GM23338 (cell line): Measurements from ENCODE around the gene U2SURP. TPM values are rescaled to one million over a fixed set of nuclear protein-coding genes. Genes with fewer than 3 reads are reported as not detected.

Source experiments
- ATAC-seq: fragments of 200-7000 bp; cut with Tn5 transposase; 3 replicates; pipeline ENCODE4 v1.9.1; 2020
- DNase-seq: peaks from one replicate; pipeline ENCODE4 v3.0.0-alpha.2; 2015; ENCODE audit warnings: low spot score
- H2AFZ ChIP-seq: fragments of 200-600 bp; sonication (generic); 2 replicates; pipeline ENCODE4 v1.8.0; 2016; ENCODE audit warnings: antibody characterized with exemption, mild to moderate bottlenecking, moderate library complexity
- H3F3A ChIP-seq: fragments of 200-600 bp; sonication (generic); replicated peaks from 2 replicates; pipeline ENCODE4 v1.8.0; 2017; ENCODE audit warnings: antibody characterized with exemption, mixed run types, low read depth
- H3K27ac ChIP-seq: fragments of 200-600 bp; sonication (generic); 2 replicates; pipeline ENCODE4 v1.6.1; 2016; ENCODE audit warnings: low read depth
- H3K27me3 ChIP-seq: fragments of 200-600 bp; sonication (generic); 2 replicates; pipeline ENCODE4 v1.8.0; 2016; ENCODE audit warnings: mild to moderate bottlenecking, mixed run types, moderate library complexity; ENCODE audit not compliant: insufficient read depth
- H3K36me3 ChIP-seq: fragments of 200-600 bp; sonication (generic); 2 replicates; pipeline ENCODE4 v1.8.0; 2016; ENCODE audit warnings: mild to moderate bottlenecking; ENCODE audit not compliant: insufficient read depth
- H3K4me1 ChIP-seq: fragments of 200-600 bp; sonication (generic); 2 replicates; pipeline ENCODE4 v1.8.0; 2016; ENCODE audit warnings: mild to moderate bottlenecking, moderate library complexity; ENCODE audit not compliant: insufficient read depth
- H3K4me2 ChIP-seq: fragments of 200-600 bp; sonication (generic); 2 replicates; pipeline ENCODE4 v1.7.1; 2017; ENCODE audit warnings: mixed run types
- H3K4me3 ChIP-seq: fragments of 200-600 bp; sonication (generic); 2 replicates; pipeline ENCODE4 v1.6.1; 2016; ENCODE audit warnings: mixed run types
- H3K79me2 ChIP-seq: fragments of 200-600 bp; sonication (generic); replicated peaks from 2 replicates; pipeline ENCODE4 v1.8.0; 2017; ENCODE audit warnings: mild to moderate bottlenecking; ENCODE audit not compliant: insufficient read depth
- H3K9me2 ChIP-seq: fragments of 200-600 bp; sonication (generic); 2 replicates; pipeline ENCODE4 v1.8.0; 2017; ENCODE audit not compliant: insufficient read depth
- H4K20me1 ChIP-seq: fragments of 200-600 bp; sonication (generic); replicated peaks from 2 replicates; pipeline ENCODE4 v1.8.0; 2017; ENCODE audit warnings: mild to moderate bottlenecking; ENCODE audit not compliant: insufficient read depth
- H3K27ac Mint-ChIP-seq: 2 replicates; pipeline ENCODE4 v1.8.0; 2020; ENCODE audit warnings: inconsistent platforms, mild to moderate bottlenecking, moderate library complexity, mixed read lengths
- H3K27me3 Mint-ChIP-seq: 3 replicates; pipeline ENCODE4 v1.8.0; 2022; ENCODE audit warnings: low read depth, mild to moderate bottlenecking, moderate library complexity, mixed read lengths, inconsistent platforms; ENCODE audit not compliant: insufficient read depth, poor library complexity
- H3K36me3 Mint-ChIP-seq: 3 replicates; pipeline ENCODE4 v1.8.0; 2021; ENCODE audit warnings: low read depth, mild to moderate bottlenecking, inconsistent platforms, moderate library complexity, mixed read lengths
- H3K4me1 Mint-ChIP-seq: 3 replicates; pipeline ENCODE4 v1.8.0; 2020; ENCODE audit warnings: mild to moderate bottlenecking, inconsistent platforms, mixed read lengths
- H3K4me3 Mint-ChIP-seq: 3 replicates; pipeline ENCODE4 v1.8.0; 2021; ENCODE audit warnings: moderate library complexity, mild to moderate bottlenecking, inconsistent platforms, mixed read lengths
- H3K9me3 Mint-ChIP-seq: 3 replicates; pipeline ENCODE4 v1.8.0; 2020; ENCODE audit warnings: moderate library complexity, mild to moderate bottlenecking, inconsistent platforms, mixed read lengths
- CTCF ChIP-seq, 2 experiments: fragments of 200-600 bp in 1 of 2; sonication (generic) in 1 of 2; conservative IDR thresholded peaks; 2 replicates each; pipeline versions ENCODE4 v1.5.1 to v1.6.1; 2016 to 2017; ENCODE audit warnings: antibody characterized with exemption in 2 of 2, low read depth in 2 of 2, mild to moderate bottlenecking in 2 of 2, moderate library complexity in 1 of 2
- POLR2AphosphoS5 ChIP-seq: IDR thresholded peaks from 2 replicates; pipeline ENCODE4 v1.6.1; 2016; ENCODE audit warnings: antibody characterized with exemption, low read depth
- ZNF462 ChIP-seq: fragments of 250-450 bp; sonication (Bioruptor Pico); IDR thresholded peaks from 2 replicates; pipeline ENCODE4 v1.5.0; 2020; ENCODE audit warnings: mild to moderate bottlenecking, moderate library complexity
- polyA plus RNA-seq: library from polyadenylated mRNA; unstranded; fragments of >200 nt; fragmentation: Nextera tagmentation; extraction: Ambion mirVana; gene quantifications from 2 replicates; pipeline ENCODE4 v1.2.1, GENCODE V29; 2016
- total RNA-seq: library from RNA; depleted of rRNA; stranded (reverse); fragments of >200 nt; shearing (Covaris generic); gene quantifications from 2 replicates; pipeline ENCODE4 v1.2.3, GENCODE V29; 2014

The U2SURP gene
- total and polyA plus RNA-seq, 2 experiments from 2014 or later = 116 to 372 TPM

- peaks cover 28% of the 10 kb centered on the region for H3K27me3 Mint-ChIP-seq
These were observed 41.0 kb upstream of the U2SURP start for GRCh38 chr3:142960322-142960850.

GRCh38 chr3:142961539-142961938 is 39.8 kb upstream of the U2SURP start:
- Mint-ChIP-seq H3K9me3 (peaks cover 4% of the 10 kb centered on the region; the same call in 2 of the 3 replicates), H3K4me3 (no peak overlapping the region; the same call in 2 of the 3 replicates), H3K27me3 (peaks cover 28% of the 10 kb centered on the region), H3K27ac (no peak overlapping the region), H3K4me1 (peaks cover 19% of the 10 kb centered on the region), H3K36me3 (peaks cover 15% of the 10 kb centered on the region; the same call in 2 of the 3 replicates)
- Histone ChIP-seq H3K79me2 (no peaks in the 10 kb centered on the region), H2AFZ (no peak overlapping the region), H3K36me3 (no peaks in the 10 kb centered on the region), H3K4me1 (peaks cover 3% of the 10 kb centered on the region; the same call in 1 of the 2 replicates), H3K27me3 (peaks cover 49% of the 10 kb centered on the region), H3K27ac (no peak overlapping the region), H3K4me2 (no peak overlapping the region), H3K9me2 (no peaks in the 10 kb centered on the region), H4K20me1 (0 out of 2 replicates have a peak, but pooled peaks cover 3% of the 10 kb centered on the region), H3K4me3 (no peak overlapping the region), H3F3A (peaks cover 5% of the 10 kb centered on the region; the same call in 1 of the 2 replicates)
- ATAC-seq = no peak
- no peak for DNase-seq
- TF ChIP-seq ZNF462 (CRISPR knock-in tag) = no peak

More at GRCh38 chr3:142960322-142960850, 41.0 kb upstream of the U2SURP start:
- Mint-ChIP-seq H3K27ac (no peak overlapping the region), H3K9me3 (peaks cover 4% of the 10 kb centered on the region; the same call in 2 of the 3 replicates), H3K4me3 (no peak overlapping the region), H3K36me3 (peaks cover 15% of the 10 kb centered on the region; the same call in 2 of the 3 replicates), H3K4me1 (peaks cover 19% of the 10 kb centered on the region)
- Histone ChIP-seq H4K20me1 (0 out of 2 replicates have a peak, but pooled peaks cover 3% of the 10 kb centered on the region), H3K4me2 (no peak overlapping the region), H2AFZ (no peak overlapping the region), H3K79me2 (no peaks in the 10 kb centered on the region), H3K4me1 (peaks cover 3% of the 10 kb centered on the region; the same call in 1 of the 2 replicates), H3K36me3 (no peaks in the 10 kb centered on the region), H3K27me3 (peaks cover 42% of the 10 kb centered on the region), H3F3A (peaks cover 5% of the 10 kb centered on the region; the same call in 1 of the 2 replicates), H3K27ac (no peak overlapping the region), H3K4me3 (no peak overlapping the region), H3K9me2 (no peaks in the 10 kb centered on the region)
- no peak for ATAC-seq
- TF ChIP-seq CTCF (conservative IDR thresholded peaks at IDR 0.05; ENCODE audit: low read depth in 2 of 2) (no peak), POLR2AphosphoS5 (no peak)
- no peak for DNase-seq
